ENCODE results near the gene TRAPPC12. TPM values are rescaled to one million over a fixed set of nuclear protein-coding genes. Genes with fewer than 3 reads are reported as not detected.

Gene TRAPPC12
- polyA plus RNA-seq, 1 donor from 2014 or later = 76.2 TPM

- H3K9ac ChIP-seq (ENCODE audit: low read length) = no peak overlapping the region
Observed at GRCh38 chr2:3475771-3476170, 96.3 kb downstream of the TRAPPC12 start.

DNA sequence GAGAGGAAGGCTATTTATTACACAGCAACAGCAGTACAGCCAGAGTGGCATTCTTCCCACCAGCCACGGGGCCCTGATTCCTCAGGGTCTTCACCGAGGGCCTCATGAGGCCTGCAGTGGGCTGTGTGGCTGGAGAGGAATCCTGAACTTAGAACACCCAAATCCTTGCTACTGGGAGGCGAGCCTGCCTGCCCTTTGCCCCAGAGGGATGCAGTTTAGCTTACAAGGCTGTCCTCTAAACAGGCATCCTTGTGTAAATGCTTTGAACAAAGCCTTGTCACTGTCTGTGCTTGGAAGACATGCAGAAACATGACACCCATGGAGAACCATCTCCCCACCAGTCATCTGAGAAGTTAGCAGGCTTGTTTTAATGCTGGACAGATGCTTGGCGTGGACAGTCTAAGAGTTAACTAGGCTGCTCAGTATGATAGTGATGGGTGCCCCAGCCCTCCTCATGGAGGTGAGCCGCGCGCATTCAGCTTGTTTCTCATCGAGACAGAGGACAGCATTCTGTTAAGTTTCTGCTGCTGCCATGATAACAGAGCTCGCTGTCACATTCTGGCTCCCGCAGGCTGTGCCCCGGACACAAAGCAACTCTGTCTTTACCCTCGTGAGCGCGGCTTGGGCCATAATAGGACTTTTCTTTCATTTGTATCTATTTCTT, 97.0 kb downstream of the TRAPPC12 start:
- Histone ChIP-seq H3K9me2 (ENCODE audit: insufficient read depth, low read length) (no peaks in the 10 kb centered on the region), H3K27ac (ENCODE audit: low read length) (no peak overlapping the region), H3K4me3 (ENCODE audit: low read length) (no peak overlapping the region), H3K9ac (ENCODE audit: low read length) (no peak overlapping the region), H3K4me2 (ENCODE audit: low read length) (no peak overlapping the region), H3K27me3 (ENCODE audit: insufficient read depth, low read depth, low read length) (no peaks in the 10 kb centered on the region), H3K79me2 (replicated peaks; ENCODE audit: insufficient read depth, low read length) (no peaks in the 10 kb centered on the region), H3K9me3 (ENCODE audit: low read length) (no peaks in the 10 kb centered on the region), H3K36me3 (ENCODE audit: insufficient read depth, low read length) (no peaks in the 10 kb centered on the region), H3F3A (ENCODE audit: insufficient read depth, low read length, poor library complexity, severe bottlenecking) (no peaks in the 10 kb centered on the region), H4K20me1 (ENCODE audit: insufficient read depth) (no peaks in the 10 kb centered on the region), H2AFZ (ENCODE audit: low read depth, low read length) (no peak overlapping the region)
- TF ChIP-seq POLR2AphosphoS5 (IDR thresholded peaks at IDR 0.05) = no peak
- TF ChIP-seq EZH2 (IDR thresholded peaks at IDR 0.05; ENCODE audit: borderline replicate concordance, insufficient read depth, low read length, poor library complexity, severe bottlenecking) = no peak
- no peak for TF ChIP-seq RAD21 (conservative IDR thresholded peaks at IDR 0.05)
- TF ChIP-seq MXI1 (conservative IDR thresholded peaks at IDR 0.05; ENCODE audit: poor library complexity, severe bottlenecking) = no peak
- no peak for TF ChIP-seq CTCF (IDR thresholded peaks at IDR 0.05; ENCODE audit: poor library complexity, severe bottlenecking)

More at GRCh38 chr2:3475771-3476170, 96.3 kb downstream of the TRAPPC12 start:
- Histone ChIP-seq H3K27me3 (ENCODE audit: insufficient read depth, low read depth, low read length) (no peaks in the 10 kb centered on the region), H3K36me3 (ENCODE audit: insufficient read depth, low read length) (no peaks in the 10 kb centered on the region), H3K9me2 (ENCODE audit: insufficient read depth, low read length) (no peaks in the 10 kb centered on the region), H3K79me2 (replicated peaks; ENCODE audit: insufficient read depth, low read length) (no peaks in the 10 kb centered on the region), H3K4me3 (ENCODE audit: low read length) (no peak overlapping the region), H3K4me2 (ENCODE audit: low read length) (no peak overlapping the region), H3F3A (ENCODE audit: insufficient read depth, low read length, poor library complexity, severe bottlenecking) (no peaks in the 10 kb centered on the region), H3K9me3 (ENCODE audit: low read length) (no peaks in the 10 kb centered on the region), H2AFZ (ENCODE audit: low read depth, low read length) (no peak overlapping the region), H3K27ac (ENCODE audit: low read length) (no peak overlapping the region), H4K20me1 (ENCODE audit: insufficient read depth) (no peaks in the 10 kb centered on the region)
- TF ChIP-seq TAF1 (IDR thresholded peaks at IDR 0.05; ENCODE audit: low read depth) (no peak), SMC3 (conservative IDR thresholded peaks at IDR 0.05; ENCODE audit: poor library complexity) (no peak), POLR2AphosphoS5 (IDR thresholded peaks at IDR 0.05) (no peak), RAD21 (conservative IDR thresholded peaks at IDR 0.05) (no peak), EP300 (conservative IDR thresholded peaks at IDR 0.05; ENCODE audit: poor library complexity, severe bottlenecking) (no peak), CTCF (IDR thresholded peaks at IDR 0.05; ENCODE audit: poor library complexity, severe bottlenecking) (no peak), MXI1 (conservative IDR thresholded peaks at IDR 0.05; ENCODE audit: poor library complexity, severe bottlenecking) (no peak), EZH2 (IDR thresholded peaks at IDR 0.05; ENCODE audit: borderline replicate concordance, insufficient read depth, low read length, poor library complexity, severe bottlenecking) (no peak)
- TF ChIP-seq, protein P1, sequence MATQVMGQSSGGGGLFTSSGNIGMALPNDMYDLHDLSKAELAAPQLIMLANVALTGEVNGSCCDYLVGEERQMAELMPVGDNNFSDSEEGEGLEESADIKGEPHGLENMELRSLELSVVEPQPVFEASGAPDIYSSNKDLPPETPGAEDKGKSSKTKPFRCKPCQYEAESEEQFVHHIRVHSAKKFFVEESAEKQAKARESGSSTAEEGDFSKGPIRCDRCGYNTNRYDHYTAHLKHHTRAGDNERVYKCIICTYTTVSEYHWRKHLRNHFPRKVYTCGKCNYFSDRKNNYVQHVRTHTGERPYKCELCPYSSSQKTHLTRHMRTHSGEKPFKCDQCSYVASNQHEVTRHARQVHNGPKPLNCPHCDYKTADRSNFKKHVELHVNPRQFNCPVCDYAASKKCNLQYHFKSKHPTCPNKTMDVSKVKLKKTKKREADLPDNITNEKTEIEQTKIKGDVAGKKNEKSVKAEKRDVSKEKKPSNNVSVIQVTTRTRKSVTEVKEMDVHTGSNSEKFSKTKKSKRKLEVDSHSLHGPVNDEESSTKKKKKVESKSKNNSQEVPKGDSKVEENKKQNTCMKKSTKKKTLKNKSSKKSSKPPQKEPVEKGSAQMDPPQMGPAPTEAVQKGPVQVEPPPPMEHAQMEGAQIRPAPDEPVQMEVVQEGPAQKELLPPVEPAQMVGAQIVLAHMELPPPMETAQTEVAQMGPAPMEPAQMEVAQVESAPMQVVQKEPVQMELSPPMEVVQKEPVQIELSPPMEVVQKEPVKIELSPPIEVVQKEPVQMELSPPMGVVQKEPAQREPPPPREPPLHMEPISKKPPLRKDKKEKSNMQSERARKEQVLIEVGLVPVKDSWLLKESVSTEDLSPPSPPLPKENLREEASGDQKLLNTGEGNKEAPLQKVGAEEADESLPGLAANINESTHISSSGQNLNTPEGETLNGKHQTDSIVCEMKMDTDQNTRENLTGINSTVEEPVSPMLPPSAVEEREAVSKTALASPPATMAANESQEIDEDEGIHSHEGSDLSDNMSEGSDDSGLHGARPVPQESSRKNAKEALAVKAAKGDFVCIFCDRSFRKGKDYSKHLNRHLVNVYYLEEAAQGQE (IDR thresholded peaks at IDR 0.05; ENCODE audit: borderline replicate concordance) = no peak
